ENCODE measurements around the gene TSPO2.

Gene TSPO2

GRCh38 chr6:41040940-41041536 is 1.2 kb upstream of the TSPO2 start:
- H3F3A ChIP-seq (ENCODE audit: control insufficient read depth, insufficient read depth) = no peaks in the 10 kb centered on the region
- TF ChIP-seq CTCF (IDR thresholded peaks at IDR 0.05; ENCODE audit: low read depth, low read length, poor library complexity, severe bottlenecking) (no peak), EZH2phosphoT487 (IDR thresholded peaks at IDR 0.05; ENCODE audit: borderline replicate concordance, low read length) (no peak)
- H3K4me2 ChIP-seq (ENCODE audit: low read length) = no peak overlapping the region
- peaks cover 4% of the 10 kb centered on the region for H3K4me1 ChIP-seq (ENCODE audit: control insufficient read depth, low read length)
- no peaks in the 10 kb centered on the region for H3K79me2 ChIP-seq (ENCODE audit: control insufficient read depth, low read length)
- H3K9me3 ChIP-seq (ENCODE audit: control insufficient read depth, insufficient read depth, low read length) = no peaks in the 10 kb centered on the region
- no peaks in the 10 kb centered on the region for H3K36me3 ChIP-seq (ENCODE audit: control insufficient read depth, low read length)
- H3K9me2 ChIP-seq (replicated peaks; ENCODE audit: control insufficient read depth, low read length) = no peaks in the 10 kb centered on the region
- H3K27ac ChIP-seq (ENCODE audit: low read depth, low read length) = no peak overlapping the region
- no peak overlapping the region for H3K4me3 ChIP-seq (ENCODE audit: low read length)
- H3K27me3 ChIP-seq (ENCODE audit: control insufficient read depth, low read length) = 0 out of 2 replicates have a peak, but pooled peaks cover 4% of the 10 kb centered on the region
- H4K20me1 ChIP-seq (ENCODE audit: control insufficient read depth, insufficient read depth, low read depth, low read length) = no peaks in the 10 kb centered on the region

GRCh38 chr6:41043151-41043550 is 884 bp downstream of the TSPO2 start:
- TF ChIP-seq CTCF (IDR thresholded peaks at IDR 0.05; ENCODE audit: low read depth, low read length, poor library complexity, severe bottlenecking) = no peak
- TF ChIP-seq EZH2phosphoT487 (IDR thresholded peaks at IDR 0.05; ENCODE audit: borderline replicate concordance, low read length) = no peak
- no peak overlapping the region for H3K4me2 ChIP-seq (ENCODE audit: low read length)
- no peak overlapping the region for H3K27ac ChIP-seq (ENCODE audit: low read depth, low read length)
- H3K9me3 ChIP-seq (ENCODE audit: control insufficient read depth, insufficient read depth, low read length) = no peaks in the 10 kb centered on the region
- 0 out of 2 replicates have a peak, but pooled peaks cover 2% of the 10 kb centered on the region for H3K27me3 ChIP-seq (ENCODE audit: control insufficient read depth, low read length)
- H3K9me2 ChIP-seq (replicated peaks; ENCODE audit: control insufficient read depth, low read length) = no peaks in the 10 kb centered on the region
- peaks cover 4% of the 10 kb centered on the region for H3K4me1 ChIP-seq (ENCODE audit: control insufficient read depth, low read length)
- no peak overlapping the region for H3K4me3 ChIP-seq (ENCODE audit: low read length)
- no peaks in the 10 kb centered on the region for H3K36me3 ChIP-seq (ENCODE audit: control insufficient read depth, low read length)
- H4K20me1 ChIP-seq (ENCODE audit: control insufficient read depth, insufficient read depth, low read depth, low read length) = no peaks in the 10 kb centered on the region
- H3F3A ChIP-seq (ENCODE audit: control insufficient read depth, insufficient read depth) = no peaks in the 10 kb centered on the region
- H3K79me2 ChIP-seq (ENCODE audit: control insufficient read depth, low read length) = no peaks in the 10 kb centered on the region

DNA sequence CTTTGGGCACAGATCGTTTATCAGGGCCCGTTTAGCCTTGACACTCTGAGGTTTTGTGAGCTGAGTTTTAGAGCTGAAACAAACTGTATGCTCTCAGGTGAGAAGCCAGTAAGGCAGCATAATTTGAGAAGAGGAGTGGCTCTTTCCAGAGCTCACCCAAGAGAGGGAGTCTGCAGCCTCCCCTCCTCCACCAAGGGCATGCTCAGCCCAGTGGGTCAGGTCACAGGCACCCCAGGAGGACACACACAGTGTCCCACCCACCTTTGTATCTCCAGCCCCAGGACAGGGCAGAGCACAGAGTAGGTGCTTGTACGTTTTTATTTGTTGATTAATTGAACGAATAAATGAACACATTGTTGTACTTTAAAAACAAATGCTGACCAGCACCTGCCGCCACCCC is 3.4 kb downstream of the TSPO2 start:
- Histone ChIP-seq H4K20me1 (ENCODE audit: control insufficient read depth, insufficient read depth, low read depth, low read length) (no peaks in the 10 kb centered on the region), H3K36me3 (ENCODE audit: control insufficient read depth, low read length) (no peaks in the 10 kb centered on the region), H3K4me3 (ENCODE audit: low read length) (no peak overlapping the region), H3K9me2 (replicated peaks; ENCODE audit: control insufficient read depth, low read length) (no peaks in the 10 kb centered on the region), H3F3A (ENCODE audit: control insufficient read depth, insufficient read depth) (no peaks in the 10 kb centered on the region), H3K4me1 (ENCODE audit: control insufficient read depth, low read length) (peaks cover 4% of the 10 kb centered on the region), H3K79me2 (ENCODE audit: control insufficient read depth, low read length) (no peaks in the 10 kb centered on the region), H3K4me2 (ENCODE audit: low read length) (no peak overlapping the region), H3K9me3 (ENCODE audit: control insufficient read depth, insufficient read depth, low read length) (no peaks in the 10 kb centered on the region), H3K27me3 (ENCODE audit: control insufficient read depth, low read length) (no peaks in the 10 kb centered on the region), H3K27ac (ENCODE audit: low read depth, low read length) (no peak overlapping the region)
- TF ChIP-seq EZH2phosphoT487 (IDR thresholded peaks at IDR 0.05; ENCODE audit: borderline replicate concordance, low read length) (no peak), CTCF (IDR thresholded peaks at IDR 0.05; ENCODE audit: low read depth, low read length, poor library complexity, severe bottlenecking) (no peak)

Data from DOHH2 (cell line).